ENCODE measurements around the gene MEGF11.

The MEGF11 gene

GRCh38 chr15:66155065-66155464 is 98.5 kb downstream of the MEGF11 start:
- DNase-seq (ENCODE audit: low read depth) = no peak
- H3K4me3 ChIP-seq (ENCODE audit: low read depth, low read length) = no peak overlapping the region
- TF ChIP-seq, protein P1, sequence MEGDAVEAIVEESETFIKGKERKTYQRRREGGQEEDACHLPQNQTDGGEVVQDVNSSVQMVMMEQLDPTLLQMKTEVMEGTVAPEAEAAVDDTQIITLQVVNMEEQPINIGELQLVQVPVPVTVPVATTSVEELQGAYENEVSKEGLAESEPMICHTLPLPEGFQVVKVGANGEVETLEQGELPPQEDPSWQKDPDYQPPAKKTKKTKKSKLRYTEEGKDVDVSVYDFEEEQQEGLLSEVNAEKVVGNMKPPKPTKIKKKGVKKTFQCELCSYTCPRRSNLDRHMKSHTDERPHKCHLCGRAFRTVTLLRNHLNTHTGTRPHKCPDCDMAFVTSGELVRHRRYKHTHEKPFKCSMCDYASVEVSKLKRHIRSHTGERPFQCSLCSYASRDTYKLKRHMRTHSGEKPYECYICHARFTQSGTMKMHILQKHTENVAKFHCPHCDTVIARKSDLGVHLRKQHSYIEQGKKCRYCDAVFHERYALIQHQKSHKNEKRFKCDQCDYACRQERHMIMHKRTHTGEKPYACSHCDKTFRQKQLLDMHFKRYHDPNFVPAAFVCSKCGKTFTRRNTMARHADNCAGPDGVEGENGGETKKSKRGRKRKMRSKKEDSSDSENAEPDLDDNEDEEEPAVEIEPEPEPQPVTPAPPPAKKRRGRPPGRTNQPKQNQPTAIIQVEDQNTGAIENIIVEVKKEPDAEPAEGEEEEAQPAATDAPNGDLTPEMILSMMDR (IDR thresholded peaks at IDR 0.05; ENCODE audit: low read depth, low read length, missing control alignments) = no peak

- TF ChIP-seq, protein P1 (IDR thresholded peaks at IDR 0.05; ENCODE audit: low read depth, low read length, missing control alignments) = no peak
- no peak overlapping the region for H3K4me3 ChIP-seq (ENCODE audit: low read depth, low read length)
- DNase-seq (ENCODE audit: low read depth) = no peak
These were observed 99.0 kb downstream of the MEGF11 start for GRCh38 chr15:66154581-66154980.

GRCh38 chr15:66153549-66154415 is 99.8 kb downstream of the MEGF11 start:
- no peak overlapping the region for H3K4me3 ChIP-seq (ENCODE audit: low read depth, low read length)
- peak; percentile 46 for DNase-seq (ENCODE audit: low read depth)
- TF ChIP-seq, protein P1 (IDR thresholded peaks at IDR 0.05; ENCODE audit: low read depth, low read length, missing control alignments) = no peak

DNA sequence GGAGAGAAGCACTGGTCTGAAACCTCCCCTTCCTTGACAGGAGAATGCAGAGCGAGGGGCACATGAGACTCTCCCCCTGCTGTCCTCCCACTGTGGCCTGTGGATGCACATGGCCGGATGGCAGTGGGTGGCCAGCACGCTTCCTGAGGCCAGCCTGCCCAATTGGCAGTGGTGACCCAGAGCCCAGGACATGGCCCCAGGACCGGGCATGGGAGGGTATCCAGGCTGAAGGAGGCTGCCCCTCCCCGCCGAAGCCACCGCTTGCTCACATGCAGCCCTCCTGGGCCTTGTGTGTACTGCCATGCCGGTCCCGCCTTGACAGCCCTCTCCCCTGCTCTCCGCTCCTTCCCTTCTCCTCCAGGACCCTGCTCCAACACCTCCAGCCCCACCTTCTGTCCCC is 100.9 kb downstream of the MEGF11 start:
- no peak for DNase-seq (ENCODE audit: low read depth)
- TF ChIP-seq, protein P1 (IDR thresholded peaks at IDR 0.05; ENCODE audit: low read depth, low read length, missing control alignments) = no peak
- no peak overlapping the region for H3K4me3 ChIP-seq (ENCODE audit: low read depth, low read length)

- H3K4me3 ChIP-seq (ENCODE audit: low read depth, low read length) = no peak overlapping the region
- no peak for DNase-seq (ENCODE audit: low read depth)
- TF ChIP-seq, protein P1 (IDR thresholded peaks at IDR 0.05; ENCODE audit: low read depth, low read length, missing control alignments) = no peak
These were observed 101.7 kb downstream of the MEGF11 start for GRCh38 chr15:66151809-66152208.

DNA sequence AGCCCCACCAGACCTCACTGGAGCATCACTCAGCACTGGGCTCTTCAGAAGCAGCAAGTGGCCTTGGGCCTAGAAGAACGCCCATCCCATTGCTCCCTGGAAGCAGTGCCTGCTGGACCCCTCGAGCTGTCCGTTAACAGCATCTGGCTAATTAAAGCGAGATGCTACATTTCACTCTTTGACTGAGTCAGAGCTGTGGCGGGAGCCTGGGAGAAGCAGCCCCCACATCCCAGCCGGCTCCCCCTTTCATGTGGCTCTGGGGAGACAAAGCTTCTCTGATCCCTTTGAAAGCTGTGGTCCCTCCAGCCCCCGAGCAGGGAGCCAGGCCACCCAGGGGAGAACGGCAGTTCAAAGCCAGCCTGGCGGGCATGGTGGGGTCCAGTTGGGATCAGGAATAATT is 103.7 kb downstream of the MEGF11 start:
- no peak for DNase-seq (ENCODE audit: low read depth)
- TF ChIP-seq, protein P1 (IDR thresholded peaks at IDR 0.05; ENCODE audit: low read depth, low read length, missing control alignments) = no peak
- no peak overlapping the region for H3K4me3 ChIP-seq (ENCODE audit: low read depth, low read length)

DNA sequence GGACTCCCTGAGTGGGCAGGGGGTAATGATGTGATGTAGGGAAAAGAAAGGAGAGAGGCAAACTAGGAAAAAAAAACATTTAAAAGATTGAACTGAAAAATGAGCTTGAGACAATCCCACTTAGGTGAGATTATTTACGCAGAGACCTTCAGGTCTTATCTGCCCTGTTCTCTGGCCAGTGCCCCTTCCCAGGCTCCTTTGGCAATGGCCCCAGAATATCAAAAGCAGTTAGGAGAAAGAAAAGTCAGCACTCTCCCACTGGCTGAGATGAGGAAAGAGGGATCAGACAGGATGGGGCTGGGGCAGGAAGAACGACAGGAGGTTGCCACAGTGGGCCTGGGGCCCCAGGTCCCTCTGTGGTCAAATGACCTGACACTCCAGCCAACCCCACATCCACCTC is 105.4 kb downstream of the MEGF11 start:
- TF ChIP-seq, protein P1 (IDR thresholded peaks at IDR 0.05; ENCODE audit: low read depth, low read length, missing control alignments) = no peak
- H3K4me3 ChIP-seq (ENCODE audit: low read depth, low read length) = no peak overlapping the region
- DNase-seq (ENCODE audit: low read depth) = no peak
